ENCODE data around the gene RASGEF1C.

GRCh38 chr5:180077594-180078284, 131.3 kb downstream of the RASGEF1C start:
- TF ChIP-seq POLR2AphosphoS5 (IDR thresholded peaks at IDR 0.05) (no peak), POLR2A (IDR thresholded peaks at IDR 0.05) (no peak)
